Ishikawa (cell line): ENCODE results near the gene IKZF2.

ENCODE experiments used
- CEBPB ChIP-seq: IDR thresholded peaks from 2 replicates; pipeline ENCODE4 v1.6.1; 2012
- CREB1 ChIP-seq: IDR thresholded peaks from 2 replicates; pipeline ENCODE4 v1.6.1; 2012; ENCODE audit warnings: low read depth
- EGR1 ChIP-seq: IDR thresholded peaks from 2 replicates; pipeline ENCODE4 v1.6.1; 2012
- EP300 ChIP-seq: IDR thresholded peaks from 2 replicates; pipeline ENCODE4 v1.6.1; 2012; ENCODE audit warnings: borderline replicate concordance
- FOXM1 ChIP-seq: IDR thresholded peaks from 2 replicates; pipeline ENCODE4 v1.6.1; 2012; ENCODE audit warnings: low read depth, borderline replicate concordance
- NFIC ChIP-seq: IDR thresholded peaks from 2 replicates; pipeline ENCODE4 v1.6.1; 2012
- RAD21 ChIP-seq: IDR thresholded peaks from 2 replicates; pipeline ENCODE4 v1.6.1; 2012; ENCODE audit warnings: low read depth
- TAF1 ChIP-seq: IDR thresholded peaks from 2 replicates; pipeline ENCODE4 v1.6.1; 2012; ENCODE audit warnings: low read depth, mild to moderate bottlenecking
- TCF12 ChIP-seq: IDR thresholded peaks from 2 replicates; pipeline ENCODE4 v1.6.1; 2012; ENCODE audit warnings: low read depth
- YY1 ChIP-seq: IDR thresholded peaks from 2 replicates; pipeline ENCODE4 v1.6.1; 2012; ENCODE audit warnings: low read depth
- TF ChIP-seq, protein P1 (sequence below): IDR thresholded peaks from 2 replicates; pipeline ENCODE4 v1.6.1; 2012; ENCODE audit warnings: low read depth, mild to moderate bottlenecking
- TF ChIP-seq, protein P2 (sequence below): IDR thresholded peaks from 2 replicates; pipeline ENCODE4 v1.6.1; 2012
- TF ChIP-seq, protein P3 (sequence below): IDR thresholded peaks from 2 replicates; pipeline ENCODE4 v1.6.1; 2012

DNA sequence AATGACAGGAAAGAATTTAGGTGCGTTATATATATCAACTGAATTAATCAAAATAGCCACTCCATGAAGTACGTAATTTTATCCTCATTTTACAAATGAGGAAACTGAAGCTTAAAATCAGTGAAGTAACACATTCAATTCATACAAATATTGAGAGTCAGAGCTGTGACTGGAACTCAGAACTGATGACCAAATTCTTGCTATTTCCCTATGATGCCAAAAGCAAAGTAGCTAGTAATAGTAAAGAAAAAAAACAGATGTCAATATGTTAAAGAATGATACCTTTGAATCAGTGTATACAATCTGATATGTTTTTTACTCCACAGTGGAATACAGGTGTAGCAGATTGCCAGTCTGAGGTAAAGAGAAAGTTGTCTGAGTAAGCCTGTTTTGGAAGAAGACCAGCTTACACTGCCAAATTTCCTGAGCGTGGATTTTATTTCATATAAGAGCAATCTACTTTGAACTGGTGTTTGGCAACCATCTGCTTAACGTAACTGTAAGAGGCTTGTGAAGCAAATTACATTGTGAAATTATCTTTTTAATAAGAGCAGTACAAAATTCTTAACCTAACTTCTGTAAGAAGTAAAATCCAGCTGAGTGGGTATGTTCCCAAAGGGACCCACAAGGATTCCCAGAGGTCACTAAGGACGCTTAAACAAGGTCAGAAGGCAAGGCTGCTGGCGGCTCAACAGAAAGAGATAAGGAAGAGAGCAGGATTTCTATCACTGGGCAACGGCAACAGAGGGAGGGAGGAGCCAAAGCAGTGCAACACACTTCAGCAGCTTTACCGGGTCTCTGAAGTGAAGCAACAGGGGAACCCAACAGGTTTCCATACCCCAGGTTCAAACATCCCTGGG is 85.6 kb downstream of the IKZF2 start:
- TF ChIP-seq EGR1 = no peak
- TF ChIP-seq TAF1 = no peak
- TF ChIP-seq YY1 = no peak
- no peak for TF ChIP-seq RAD21
- TF ChIP-seq, protein P1, sequence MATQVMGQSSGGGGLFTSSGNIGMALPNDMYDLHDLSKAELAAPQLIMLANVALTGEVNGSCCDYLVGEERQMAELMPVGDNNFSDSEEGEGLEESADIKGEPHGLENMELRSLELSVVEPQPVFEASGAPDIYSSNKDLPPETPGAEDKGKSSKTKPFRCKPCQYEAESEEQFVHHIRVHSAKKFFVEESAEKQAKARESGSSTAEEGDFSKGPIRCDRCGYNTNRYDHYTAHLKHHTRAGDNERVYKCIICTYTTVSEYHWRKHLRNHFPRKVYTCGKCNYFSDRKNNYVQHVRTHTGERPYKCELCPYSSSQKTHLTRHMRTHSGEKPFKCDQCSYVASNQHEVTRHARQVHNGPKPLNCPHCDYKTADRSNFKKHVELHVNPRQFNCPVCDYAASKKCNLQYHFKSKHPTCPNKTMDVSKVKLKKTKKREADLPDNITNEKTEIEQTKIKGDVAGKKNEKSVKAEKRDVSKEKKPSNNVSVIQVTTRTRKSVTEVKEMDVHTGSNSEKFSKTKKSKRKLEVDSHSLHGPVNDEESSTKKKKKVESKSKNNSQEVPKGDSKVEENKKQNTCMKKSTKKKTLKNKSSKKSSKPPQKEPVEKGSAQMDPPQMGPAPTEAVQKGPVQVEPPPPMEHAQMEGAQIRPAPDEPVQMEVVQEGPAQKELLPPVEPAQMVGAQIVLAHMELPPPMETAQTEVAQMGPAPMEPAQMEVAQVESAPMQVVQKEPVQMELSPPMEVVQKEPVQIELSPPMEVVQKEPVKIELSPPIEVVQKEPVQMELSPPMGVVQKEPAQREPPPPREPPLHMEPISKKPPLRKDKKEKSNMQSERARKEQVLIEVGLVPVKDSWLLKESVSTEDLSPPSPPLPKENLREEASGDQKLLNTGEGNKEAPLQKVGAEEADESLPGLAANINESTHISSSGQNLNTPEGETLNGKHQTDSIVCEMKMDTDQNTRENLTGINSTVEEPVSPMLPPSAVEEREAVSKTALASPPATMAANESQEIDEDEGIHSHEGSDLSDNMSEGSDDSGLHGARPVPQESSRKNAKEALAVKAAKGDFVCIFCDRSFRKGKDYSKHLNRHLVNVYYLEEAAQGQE = no peak
- no peak for TF ChIP-seq CREB1
- TF ChIP-seq, protein P2, sequence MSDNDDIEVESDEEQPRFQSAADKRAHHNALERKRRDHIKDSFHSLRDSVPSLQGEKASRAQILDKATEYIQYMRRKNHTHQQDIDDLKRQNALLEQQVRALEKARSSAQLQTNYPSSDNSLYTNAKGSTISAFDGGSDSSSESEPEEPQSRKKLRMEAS = no peak
- TF ChIP-seq EP300 = no peak
- TF ChIP-seq FOXM1 = no peak
- TF ChIP-seq, protein P3, sequence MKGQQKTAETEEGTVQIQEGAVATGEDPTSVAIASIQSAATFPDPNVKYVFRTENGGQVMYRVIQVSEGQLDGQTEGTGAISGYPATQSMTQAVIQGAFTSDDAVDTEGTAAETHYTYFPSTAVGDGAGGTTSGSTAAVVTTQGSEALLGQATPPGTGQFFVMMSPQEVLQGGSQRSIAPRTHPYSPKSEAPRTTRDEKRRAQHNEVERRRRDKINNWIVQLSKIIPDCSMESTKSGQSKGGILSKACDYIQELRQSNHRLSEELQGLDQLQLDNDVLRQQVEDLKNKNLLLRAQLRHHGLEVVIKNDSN = no peak
- no peak for TF ChIP-seq CEBPB
- TF ChIP-seq TCF12 = no peak
- TF ChIP-seq NFIC = no peak
